H1 (cell line): ENCODE results near the gene GNG14. TPM values are rescaled to one million over a fixed set of nuclear protein-coding genes. Genes with fewer than 3 reads are reported as not detected.

Source experiments
- CTCF ChIA-PET: fragments of 300-600 bp; sonication (Branson Sonifier 250); formaldehyde crosslinking; loops from one replicate; lab custom pipeline; 2021; ENCODE audit not compliant: partially characterized antibody; lab: Charles Lee
- POLR2A ChIA-PET: fragments of 300-600 bp; sonication (Branson Sonifier 250); formaldehyde crosslinking; loops from one replicate; lab custom pipeline; 2021; ENCODE audit warnings: inconsistent platforms; ENCODE audit not compliant: partially characterized antibody; lab: Charles Lee
- DNase-seq, 2 experiments: peaks; one replicate each; pipeline versions ENCODE4 v3.0.0 to v3.0.0-alpha.2; 2010 to 2022; ENCODE audit warnings: low spot score in 2 of 2, low read depth in 1 of 2, mixed read lengths in 1 of 2
- FAIRE-seq: peaks from 2 replicates; lab custom pipeline; 2011; peaks lifted over from hg19 to GRCh38; lab: Jason Lieb, UNC
- H2AFZ ChIP-seq: 2 replicates; pipeline ENCODE4 v1.8.1; 2012; ENCODE audit warnings: low read length, inconsistent platforms
- H2AK5ac ChIP-seq: 2 replicates; pipeline ENCODE4 v1.6.1; 2013; ENCODE audit warnings: low read depth, low read length
- H2BK120ac ChIP-seq: replicated peaks from 2 replicates; pipeline ENCODE3; 2013; ENCODE audit warnings: low read depth, low read length, inconsistent platforms
- H2BK12ac ChIP-seq: 2 replicates; pipeline ENCODE4 v1.6.1; 2013; ENCODE audit warnings: low read depth, low read length
- H2BK15ac ChIP-seq: 2 replicates; pipeline ENCODE4 v1.6.1; 2013; ENCODE audit warnings: low read length
- H2BK20ac ChIP-seq: 2 replicates; pipeline ENCODE4 v1.6.1; 2013; ENCODE audit warnings: low read length
- H2BK5ac ChIP-seq: 2 replicates; pipeline ENCODE4 v1.6.1; 2013; ENCODE audit warnings: low read depth, low read length
- H3K14ac ChIP-seq: 2 replicates; pipeline ENCODE4 v1.6.1; 2013; ENCODE audit warnings: inconsistent platforms; ENCODE audit not compliant: insufficient read length
- H3K18ac ChIP-seq: 2 replicates; pipeline ENCODE4 v1.6.1; 2013; ENCODE audit warnings: low read length; ENCODE audit errors: extremely low read depth
- H3K23ac ChIP-seq: 2 replicates; pipeline ENCODE4 v1.6.1; 2013; ENCODE audit warnings: inconsistent platforms; ENCODE audit not compliant: insufficient read length
- H3K23me2 ChIP-seq: 2 replicates; pipeline ENCODE4 v1.6.1; 2013; ENCODE audit warnings: low read depth, low read length
- H3K27ac ChIP-seq: 2 replicates; pipeline ENCODE4 v1.6.1; 2011; ENCODE audit warnings: low read depth, low read length, inconsistent platforms
- H3K27me3 ChIP-seq, 4 experiments: replicated peaks in 1 of 4; 1 replicate in 1 of 4; 2 replicates in 3 of 4; pipeline versions ENCODE4 v1.6.1 to v1.8.1; 2011 to 2013; ENCODE audit warnings: low read length in 3 of 4, mild to moderate bottlenecking in 3 of 4, inconsistent platforms in 2 of 4, mixed read lengths in 2 of 4, moderate library complexity in 1 of 4; ENCODE audit not compliant: control insufficient read depth in 3 of 4, insufficient read depth in 3 of 4; ENCODE audit errors: extremely low read depth in 1 of 4
- H3K36me3 ChIP-seq, 4 experiments: 2 replicates each; pipeline versions ENCODE4 v1.6.1 to v1.8.1; 2011 to 2013; ENCODE audit warnings: mild to moderate bottlenecking in 4 of 4, low read length in 3 of 4, moderate library complexity in 2 of 4, control low read depth in 1 of 4, inconsistent platforms in 1 of 4; ENCODE audit not compliant: insufficient read depth in 4 of 4, control insufficient read depth in 2 of 4
- H3K4ac ChIP-seq: replicated peaks from 2 replicates; pipeline ENCODE3; 2013; ENCODE audit warnings: low read length, low read depth, mixed read lengths, inconsistent platforms; ENCODE audit not compliant: insufficient read length
- H3K4me1 ChIP-seq, 4 experiments: replicated peaks in 1 of 4; 1 replicate in 1 of 4; 2 replicates in 3 of 4; pipeline versions ENCODE4 v1.6.1 to v1.8.1; 2011 to 2013; ENCODE audit warnings: low read length in 3 of 4, inconsistent platforms in 2 of 4, mixed read lengths in 1 of 4; ENCODE audit not compliant: insufficient read depth in 4 of 4, control insufficient read depth in 3 of 4
- H3K4me2 ChIP-seq, 2 experiments: 2 replicates each; pipeline versions ENCODE4 v1.6.1 to v1.8.1; 2011 to 2013; ENCODE audit warnings: low read depth in 2 of 2, low read length in 2 of 2, control low read depth in 1 of 2, inconsistent platforms in 1 of 2, mild to moderate bottlenecking in 1 of 2; ENCODE audit not compliant: insufficient read depth in 1 of 2
- H3K4me3 ChIP-seq, 4 experiments: fragments of 200-600, 300-600 bp in 1 of 4; sonication (generic), shearing (Covaris generic), sonication (Bioruptor Twin) in 1 of 4; 2 replicates each; pipeline versions ENCODE4 v1.5.1 to v1.8.1; 2011 to 2016; ENCODE audit warnings: low read length in 4 of 4, low read depth in 3 of 4, control low read depth in 2 of 4, inconsistent platforms in 2 of 4, mild to moderate bottlenecking in 2 of 4, mixed read lengths in 1 of 4, moderate library complexity in 1 of 4; ENCODE audit not compliant: insufficient read depth in 2 of 4; ENCODE audit errors: extremely low read depth in 1 of 4
- H3K56ac ChIP-seq: replicated peaks from 2 replicates; pipeline ENCODE3; 2013; ENCODE audit warnings: low read depth, mild to moderate bottlenecking, mixed read lengths, low read length, inconsistent platforms; ENCODE audit not compliant: insufficient read length
- H3K79me1 ChIP-seq: 2 replicates; pipeline ENCODE4 v1.6.1; 2013; ENCODE audit warnings: low read depth, low read length, control low read depth
- H3K79me2 ChIP-seq, 2 experiments: 2 replicates each; pipeline versions ENCODE4 v1.6.1 to v1.8.1; 2012 to 2013; ENCODE audit warnings: low read length in 2 of 2, mild to moderate bottlenecking in 2 of 2, inconsistent platforms in 1 of 2; ENCODE audit not compliant: insufficient read depth in 2 of 2, control insufficient read depth in 1 of 2
- H3K9ac ChIP-seq, 4 experiments: replicated peaks in 1 of 4; 1 replicate in 1 of 4; 2 replicates in 3 of 4; pipeline versions ENCODE4 v1.6.1 to v1.8.1; 2011 to 2013; ENCODE audit warnings: low read depth in 3 of 4, low read length in 3 of 4, control low read depth in 2 of 4, mild to moderate bottlenecking in 2 of 4, moderate library complexity in 2 of 4, inconsistent platforms in 1 of 4; ENCODE audit errors: extremely low read depth in 1 of 4
- H3K9me3 ChIP-seq, 2 experiments: 2 replicates each; pipeline versions ENCODE4 v1.6.1 to v1.8.1; 2012 to 2013; ENCODE audit warnings: mild to moderate bottlenecking in 2 of 2, moderate library complexity in 2 of 2, control low read depth in 1 of 2, inconsistent platforms in 1 of 2, low read depth in 1 of 2, low read length in 1 of 2, mixed read lengths in 1 of 2; ENCODE audit not compliant: insufficient read depth in 2 of 2
- H4K20me1 ChIP-seq, 2 experiments: replicated peaks in 1 of 2; 2 replicates each; pipeline versions ENCODE3 to v1.8.1; 2011 to 2013; ENCODE audit warnings: inconsistent platforms in 2 of 2, low read length in 2 of 2, mild to moderate bottlenecking in 1 of 2; ENCODE audit not compliant: insufficient read depth in 2 of 2, control insufficient read depth in 1 of 2
- H4K5ac ChIP-seq: 2 replicates; pipeline ENCODE4 v1.6.1; 2013; ENCODE audit warnings: low read length, low read depth, mixed read lengths, inconsistent platforms; ENCODE audit not compliant: insufficient read length
- H4K8ac ChIP-seq: 2 replicates; pipeline ENCODE4 v1.8.0; 2013; ENCODE audit warnings: mild to moderate bottlenecking, moderate library complexity, low read length, inconsistent platforms; ENCODE audit not compliant: insufficient read depth; ENCODE audit errors: extremely low read depth
- H4K91ac ChIP-seq: replicated peaks from 2 replicates; pipeline ENCODE3; 2013; ENCODE audit warnings: low read length, mixed read lengths, inconsistent platforms; ENCODE audit not compliant: insufficient read length
- SP1 ChIP-seq: IDR thresholded peaks from 2 replicates; pipeline ENCODE4 v1.6.1; 2011; ENCODE audit warnings: low read depth, low read length
- WGBS, 2 experiments: shearing (Covaris generic) in 1 of 2; methylation state at CpG; one replicate each; pipeline versions ENCODE4 v1.1.6 to v1.1.7; 2013 to 2015; ENCODE audit warnings: low lambda C conversion rate in 2 of 2, mixed read lengths in 2 of 2, inconsistent platforms in 1 of 2, low coverage in 1 of 2, missing lambda C conversion rate in 1 of 2; ENCODE audit not compliant: insufficient replicate concordance in 2 of 2, insufficient coverage in 1 of 2, insufficient read length in 1 of 2; ENCODE audit errors: extremely low coverage in 1 of 2, missing lambda C conversion rate in 1 of 2; 5-methylcytosine and 5-hydroxymethylcytosine counted together
- polyA plus RNA-seq, 7 experiments: library from polyadenylated mRNA; depleted of rRNA in 3 of 7; stranded (reverse) in 5 of 7; unstranded in 2 of 7; fragments of >200 nt in 5 of 7; fragments of 200-250 nt in 2 of 7; gene quantifications; 1 replicate in 5 of 7; 2 replicates in 1 of 7; 4 replicates in 1 of 7; pipeline versions ENCODE4 v1.2.1 to v1.2.3, GENCODE V29; 2011 to 2013; ENCODE audit warnings: missing spikeins in 2 of 7, mixed read lengths in 2 of 7
- total RNA-seq: library from RNA; stranded (reverse); fragmentation: NEBNext Ultra II Directional; extraction: Animal tissue kit (Norgen Biotek cat#: 25700); gene quantifications from 2 replicates; pipeline ENCODE4 v1.2.1, GENCODE V29; 2021

Gene GNG14
- total and polyA plus RNA-seq, 2 of the 8 experiments (the other 6 are each of a cell fraction or from before 2014, with no cell fraction given), result not detected

DNA sequence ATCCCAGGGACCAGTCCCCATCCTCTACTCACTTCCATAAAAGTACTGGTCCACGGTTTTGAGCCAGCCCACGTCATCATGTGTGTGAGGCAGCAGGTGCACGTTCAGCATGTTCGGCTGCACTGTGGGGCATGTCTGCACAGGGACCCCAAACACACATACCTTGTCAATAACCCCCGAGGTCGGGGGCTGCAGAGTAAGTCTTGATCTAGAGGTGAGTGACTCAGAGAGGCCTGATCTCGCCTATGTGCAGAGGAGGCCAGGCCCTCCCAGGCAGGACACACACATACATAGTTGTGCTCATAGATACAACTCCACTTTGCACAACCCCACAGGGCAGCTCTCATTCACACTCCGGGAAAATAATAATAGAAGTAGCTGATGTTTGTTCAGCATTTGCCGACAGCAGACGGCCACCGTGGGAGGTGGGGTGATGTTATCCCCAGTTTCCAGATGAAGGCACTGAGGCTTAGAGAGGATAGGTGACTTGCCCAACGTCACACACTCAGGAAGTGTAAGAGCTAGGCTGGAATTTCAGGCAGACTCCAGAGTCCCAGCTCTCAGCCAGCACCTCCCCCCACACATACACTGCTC, 22.0 kb upstream of the GNG14 start:
- ChIA-PET POLR2A (interaction anchor here (0.8 to 5.3 kb wide), 7 partner anchors 11 to 1835 kb away, joined by 3 to 31 read pairs (median 7); partner anchors contain the start of genes DHPS and TNPO2), CTCF (interaction anchor here (0.8 to 2.3 kb wide), 5 partner anchors 9 to 102 kb away, joined by 3 to 7 read pairs (median 6); no protein-coding TSS in a partner anchor)
- peaks cover 3 to 22% (median 7%) of the 10 kb centered on the region in 4 experiments for H3K4me1 ChIP-seq
- H3K27ac ChIP-seq, result 0 out of 2 replicates have a peak overlapping the region, but pooled peaks have one; percentile 27
- 85% methylated on average over 12 of the region's 12 CpGs; no CpG with 5 or more reads in 1 of the 2 experiments for WGBS, 2 experiments
- H2BK120ac ChIP-seq, result no peak overlapping the region
- no peak overlapping the region for H2AFZ ChIP-seq
- no peak for DNase-seq
- peak overlapping the region; percentile 82 for H4K8ac ChIP-seq
- H3K27me3 ChIP-seq, result no peaks in the 10 kb centered on the region; a peak in 1 of 7 replicates
- H2AK5ac ChIP-seq, result peak overlapping the region; percentile 17; the same call in 1 of the 2 replicates
- no peak overlapping the region for H2BK15ac ChIP-seq
- no peak for FAIRE-seq
- peak overlapping the region; percentile 68; the same call in 1 of the 2 replicates for H2BK12ac ChIP-seq
- H3K79me2 ChIP-seq, result peaks cover 0 to 22% of the 10 kb centered on the region in 2 experiments; a peak in 1 of 4 replicates
- H3K18ac ChIP-seq, result no peak overlapping the region
- peaks cover 0 to 9% of the 10 kb centered on the region in 2 experiments for H4K20me1 ChIP-seq
- H2BK20ac ChIP-seq, result no peak overlapping the region
- H2BK5ac ChIP-seq, result peak overlapping the region; percentile 55; the same call in 1 of the 2 replicates
- H3K23me2 ChIP-seq, result peaks cover 24% of the 10 kb centered on the region
- peak overlapping the region; percentile 88 to 97 (median 92) for H3K4me3 ChIP-seq
- H3K9ac ChIP-seq, result peak overlapping the region in 3 of 4 experiments; percentile 10 to 91 (median 71); a peak in 4 of 7 replicates
- H4K91ac ChIP-seq, result no peak overlapping the region
- no peak overlapping the region for H3K56ac ChIP-seq
- peaks cover 4% of the 10 kb centered on the region; the same call in 1 of the 2 replicates for H3K79me1 ChIP-seq
- no peaks in the 10 kb centered on the region for H3K9me3 ChIP-seq
- H3K4ac ChIP-seq, result no peak overlapping the region
- no peak overlapping the region for H4K5ac ChIP-seq
- no peak overlapping the region for H3K23ac ChIP-seq
- no peak overlapping the region for H3K14ac ChIP-seq
- H3K4me2 ChIP-seq, result peak overlapping the region; percentile 99 to 100
- H3K36me3 ChIP-seq, result peaks cover 6 to 10% (median 6%) of the 10 kb centered on the region in 4 experiments; a peak in 5 of 8 replicates
- no peak for TF ChIP-seq SP1
